Immature natural killer cell (primary cell): ENCODE results near the gene STK32A. TPM values are rescaled to one million over a fixed set of nuclear protein-coding genes. Genes with fewer than 3 reads are reported as not detected.
A peak's percentile ranks its signal among the peaks of the same experiment; 100 is the strongest.

Experiments used
- DNase-seq, 3 donors: peaks; one replicate each; pipeline ENCODE4 v3.0.0; 2022; ENCODE audit warnings: mixed read lengths in 1 of 3
- H3K27ac Mint-ChIP-seq, 6 donors: one replicate each; pipeline ENCODE4 v1.8.0; 2020; ENCODE audit warnings: mixed read lengths in 6 of 6, mild to moderate bottlenecking in 5 of 6, inconsistent platforms in 4 of 6, moderate library complexity in 3 of 6
- H3K27me3 Mint-ChIP-seq, 3 donors: one replicate each; pipeline ENCODE4 v1.8.0; 2020 to 2021; ENCODE audit warnings: low read depth in 3 of 3, mild to moderate bottlenecking in 3 of 3, mixed read lengths in 3 of 3, moderate library complexity in 3 of 3, inconsistent platforms in 1 of 3
- H3K36me3 Mint-ChIP-seq, 3 donors: one replicate each; pipeline ENCODE4 v1.8.0; 2020; ENCODE audit warnings: mixed read lengths in 3 of 3, inconsistent platforms in 2 of 3, mild to moderate bottlenecking in 2 of 3
- H3K4me1 Mint-ChIP-seq, 2 donors: one replicate each; pipeline ENCODE4 v1.8.0; 2020; ENCODE audit warnings: inconsistent platforms in 2 of 2, mild to moderate bottlenecking in 2 of 2, mixed read lengths in 2 of 2, moderate library complexity in 1 of 2
- H3K4me3 Mint-ChIP-seq, 5 donors: one replicate each; pipeline ENCODE4 v1.8.0; 2020; ENCODE audit warnings: mild to moderate bottlenecking in 5 of 5, mixed read lengths in 5 of 5, inconsistent platforms in 3 of 5, moderate library complexity in 3 of 5
- H3K9me3 Mint-ChIP-seq, 6 donors: one replicate each; pipeline ENCODE4 v1.8.0; 2020; ENCODE audit warnings: mild to moderate bottlenecking in 6 of 6, mixed read lengths in 6 of 6, inconsistent platforms in 4 of 6, moderate library complexity in 3 of 6
- polyA plus RNA-seq, 3 donors: library from polyadenylated mRNA; unstranded; fragments of 300-500 nt; fragmentation: Illumina TruSeq; gene quantifications; one replicate each; pipeline ENCODE4 v1.2.3, GENCODE V29; 2021

The STK32A gene
- polyA plus RNA-seq = not detected

DNA sequence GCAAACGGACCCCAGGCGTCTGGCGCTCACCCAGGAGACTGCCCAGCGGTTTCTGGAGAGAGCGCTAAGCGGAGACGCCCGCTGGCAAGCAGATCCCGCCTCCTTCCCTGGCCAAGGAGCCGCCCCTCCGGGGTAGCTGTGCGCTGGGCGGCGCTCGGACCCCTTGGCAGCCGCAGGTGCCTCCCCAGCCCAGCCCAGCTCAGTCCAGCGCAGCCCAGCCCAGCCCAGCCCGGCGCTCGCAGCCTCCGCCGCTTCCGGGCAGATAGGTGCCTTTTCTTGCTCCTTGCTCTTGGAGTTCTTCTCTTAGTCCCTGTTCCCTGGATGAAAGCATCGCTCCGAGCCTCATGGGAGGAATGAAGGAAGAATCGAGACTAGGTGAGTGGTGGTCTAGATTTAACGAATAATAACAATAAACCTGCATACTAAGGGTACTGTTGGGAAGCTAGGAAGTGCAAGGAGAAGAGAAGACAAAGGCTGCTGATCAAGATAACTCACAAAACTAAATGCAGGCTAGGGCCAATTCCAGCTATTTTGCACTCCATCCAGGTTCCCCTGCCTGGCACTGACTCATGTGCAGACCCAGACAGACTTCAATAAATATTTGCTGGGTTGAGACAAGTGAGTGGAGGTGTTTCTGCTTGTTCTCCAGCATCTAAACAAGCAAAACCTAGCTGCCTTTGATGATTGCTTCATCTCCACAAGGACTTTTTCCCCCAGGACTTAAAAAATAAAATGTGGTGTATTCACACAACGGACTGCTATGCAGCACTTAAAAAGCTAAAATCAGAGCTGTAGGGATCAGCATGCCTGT lies at the start of gene STK32A:
STK32A (plus strand) TSS at position 202 of the 811 bp plus-strand sequence. CDS start 4,609 bp downstream, outside the sequence.
- DNase-seq = no peak
- Mint-ChIP-seq H3K27ac (no peak within 1 kb of the TSS), H3K9me3 (no peaks in the 10 kb centered on the region), H3K4me1 (peaks cover 3 to 5% of the 10 kb centered on the region in 2 donors), H3K4me3 (peak within 1 kb of the TSS in 3 of 5 donors; percentile 5 to 60 (median 60)), H3K36me3 (no peaks in the 10 kb centered on the region), H3K27me3 (peaks cover 6 to 20% (median 10%) of the 10 kb centered on the region in 3 donors)

DNA sequence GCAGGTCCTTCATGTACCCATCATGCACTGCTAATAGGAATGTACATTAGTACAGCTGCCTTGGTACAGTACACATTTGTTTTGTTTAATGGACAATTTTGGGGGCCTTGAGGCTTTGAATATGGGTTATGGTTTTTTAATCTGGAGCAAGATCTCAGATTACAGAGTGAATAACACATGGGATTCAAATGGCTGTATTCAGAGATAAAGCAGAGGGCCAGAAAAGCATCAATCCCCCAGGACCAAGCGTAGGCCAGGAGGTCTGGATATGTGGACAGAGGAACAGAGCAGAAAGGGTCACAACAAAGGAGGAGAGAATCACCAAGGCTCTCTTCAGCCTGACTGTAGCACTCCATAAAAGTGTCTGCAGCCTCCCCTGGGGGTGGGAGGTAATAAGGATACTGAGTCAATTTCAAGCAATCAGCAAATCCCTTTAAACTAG lies 47.7 kb upstream of the STK32A start:
- H3K36me3 Mint-ChIP-seq = no peaks in the 10 kb centered on the region
- DNase-seq = no peak
- H3K9me3 Mint-ChIP-seq = no peaks in the 10 kb centered on the region
- H3K27ac Mint-ChIP-seq = no peak overlapping the region
- no peak overlapping the region for H3K4me3 Mint-ChIP-seq
- peaks cover 1 to 8% of the 10 kb centered on the region in 2 donors for H3K4me1 Mint-ChIP-seq
- H3K27me3 Mint-ChIP-seq = peaks cover 2 to 7% (median 3%) of the 10 kb centered on the region in 3 donors

DNA sequence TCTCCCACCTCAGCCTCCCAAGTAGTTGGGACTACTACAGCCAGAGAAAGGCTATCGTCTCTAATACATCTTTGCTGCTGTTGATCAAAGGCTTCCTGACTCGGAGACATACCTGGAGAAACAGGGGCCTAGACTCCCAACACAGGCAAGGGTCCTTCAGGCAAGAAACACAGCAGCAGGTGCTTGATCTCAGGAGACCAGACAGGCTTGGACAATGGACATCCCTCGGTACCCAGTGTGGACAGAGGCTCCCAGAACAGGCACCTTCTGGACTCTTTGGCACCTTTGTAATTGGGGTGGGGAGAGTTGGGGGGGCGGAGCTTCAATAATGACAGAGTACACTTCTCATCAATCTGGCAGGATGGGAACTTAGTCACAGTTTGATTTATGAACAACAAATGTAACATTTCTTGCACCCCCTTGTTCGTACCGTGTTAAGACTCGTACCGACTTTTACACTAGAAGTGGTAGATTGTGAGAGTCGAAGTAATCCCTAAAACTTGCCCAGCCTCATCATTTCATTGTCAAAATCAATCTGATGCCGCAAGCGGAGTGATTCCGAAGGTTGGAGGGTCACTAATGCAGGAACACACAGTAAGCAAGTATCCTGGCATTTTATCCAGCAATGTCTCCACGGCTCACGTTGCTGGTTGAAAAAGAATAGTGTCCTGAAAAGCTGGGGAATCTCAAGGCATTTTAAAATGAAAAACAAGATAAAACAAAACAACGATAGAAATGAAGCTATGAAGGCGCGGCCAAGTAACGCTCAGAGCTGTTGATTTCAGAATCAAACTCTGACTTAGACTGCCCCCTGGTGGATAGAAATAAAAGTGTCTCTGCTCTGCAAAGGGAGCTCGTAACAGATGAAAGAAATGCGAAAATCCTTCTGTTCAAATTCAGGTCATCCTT lies 46.4 kb upstream of the STK32A start:
- Mint-ChIP-seq H3K27ac (no peak overlapping the region), H3K4me3 (peak overlapping the region in 1 of 5 donors; percentile 38), H3K27me3 (peaks cover 2 to 7% (median 3%) of the 10 kb centered on the region in 3 donors), H3K36me3 (no peaks in the 10 kb centered on the region), H3K9me3 (no peaks in the 10 kb centered on the region), H3K4me1 (peaks cover 1 to 8% of the 10 kb centered on the region in 2 donors)
- peak; percentile 45 to 56 (median 52) for DNase-seq

DNA sequence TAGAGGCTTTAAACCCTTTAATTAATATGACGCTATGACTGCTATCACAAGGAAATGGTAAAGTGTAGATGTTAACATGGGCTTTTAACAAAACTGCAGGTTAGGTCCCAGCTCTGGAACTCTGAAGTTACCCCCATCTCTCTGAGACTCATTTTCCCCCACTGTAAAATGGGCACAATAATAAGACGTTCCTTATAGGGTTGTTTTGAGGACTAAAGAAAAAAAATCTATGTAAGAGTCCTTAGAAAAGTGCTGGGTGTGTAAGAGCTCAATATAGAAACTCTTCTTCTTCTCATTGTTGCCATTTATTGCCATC lies 45.8 kb upstream of the STK32A start:
- Mint-ChIP-seq H3K4me3 (no peak overlapping the region), H3K9me3 (no peaks in the 10 kb centered on the region), H3K27me3 (peaks cover 2 to 12% (median 3%) of the 10 kb centered on the region in 3 donors), H3K27ac (no peak overlapping the region), H3K4me1 (peaks cover 1 to 8% of the 10 kb centered on the region in 2 donors), H3K36me3 (no peaks in the 10 kb centered on the region)
- DNase-seq = no peak

DNA sequence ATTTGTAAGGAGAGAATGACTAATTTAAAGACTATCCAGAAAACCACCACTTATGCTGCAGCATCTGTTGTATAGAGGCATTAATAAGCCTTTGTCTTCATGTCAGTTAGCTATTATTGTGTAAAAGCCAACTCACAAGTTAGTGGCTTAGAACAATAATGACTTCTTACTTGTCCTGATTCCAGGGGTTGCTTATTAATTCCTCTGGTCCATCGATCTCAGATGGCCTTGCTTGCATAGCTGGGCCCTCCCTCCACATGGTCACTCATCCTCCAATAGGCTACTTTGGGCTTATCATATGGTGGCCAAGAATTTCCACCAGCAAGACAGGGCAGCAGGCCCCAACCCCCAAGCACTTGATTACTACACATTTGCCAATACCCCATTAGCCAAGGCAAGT lies 44.5 kb upstream of the STK32A start:
- H3K4me1 Mint-ChIP-seq = peaks cover 1 to 8% of the 10 kb centered on the region in 2 donors

DNA sequence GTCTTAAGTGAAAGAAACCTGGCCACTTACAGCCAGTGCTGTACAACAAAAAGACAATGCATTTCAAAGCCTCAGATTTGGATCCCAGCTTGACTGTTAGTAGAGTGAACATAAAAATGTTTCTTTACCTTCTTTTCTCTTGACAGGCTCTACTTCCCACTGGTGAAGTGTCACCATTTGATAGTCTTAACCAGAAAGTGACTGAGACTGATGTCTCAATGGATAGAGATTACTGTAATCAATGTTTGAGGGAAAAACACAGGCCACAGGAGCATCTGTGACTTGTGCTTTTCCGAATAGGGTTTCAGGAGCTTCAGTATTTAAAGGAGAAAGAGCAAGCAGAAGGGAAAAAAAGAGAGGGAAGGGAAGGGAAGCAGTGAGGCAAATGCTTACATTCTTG lies 41.7 kb upstream of the STK32A start:
- Mint-ChIP-seq H3K36me3 (no peaks in the 10 kb centered on the region), H3K4me1 (peaks cover 1 to 8% of the 10 kb centered on the region in 2 donors), H3K9me3 (no peaks in the 10 kb centered on the region), H3K4me3 (no peak overlapping the region), H3K27me3 (peaks cover 0 to 22% (median 2%) of the 10 kb centered on the region in 3 donors), H3K27ac (no peak overlapping the region)
- DNase-seq = no peak

More for the DNA sequence above, 44.5 kb upstream of the STK32A start:
- H3K36me3 Mint-ChIP-seq = no peaks in the 10 kb centered on the region
- H3K9me3 Mint-ChIP-seq = no peaks in the 10 kb centered on the region
- H3K27me3 Mint-ChIP-seq = peaks cover 1 to 19% (median 2%) of the 10 kb centered on the region in 3 donors
- DNase-seq = no peak
- H3K27ac Mint-ChIP-seq = no peak overlapping the region
- H3K4me3 Mint-ChIP-seq = no peak overlapping the region

DNA sequence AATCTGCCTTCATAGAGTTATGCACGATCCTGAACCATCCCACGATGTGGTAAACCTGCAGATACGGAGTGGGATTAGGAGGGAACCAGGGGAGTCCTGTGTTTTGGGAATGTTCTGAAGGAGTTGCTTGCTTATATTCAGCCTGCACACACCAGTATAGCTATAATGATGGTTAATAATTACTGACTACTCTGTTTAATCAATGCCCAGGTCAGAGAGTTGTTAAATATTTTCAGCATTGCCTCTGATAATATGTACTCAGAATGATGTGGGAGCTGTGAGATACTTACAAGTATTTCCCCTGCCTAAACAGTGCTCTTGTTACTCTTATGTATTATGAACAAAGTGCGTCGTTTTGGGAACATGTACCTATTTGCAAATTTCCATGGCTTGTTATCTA lies 34.8 kb upstream of the STK32A start:
- H3K27me3 Mint-ChIP-seq = peaks cover 2 to 14% (median 12%) of the 10 kb centered on the region in 3 donors
- H3K4me3 Mint-ChIP-seq = no peak overlapping the region
- no peak overlapping the region for H3K27ac Mint-ChIP-seq
- H3K4me1 Mint-ChIP-seq = no peaks in the 10 kb centered on the region
- no peak for DNase-seq
- H3K9me3 Mint-ChIP-seq = no peaks in the 10 kb centered on the region
- H3K36me3 Mint-ChIP-seq = no peaks in the 10 kb centered on the region

DNA sequence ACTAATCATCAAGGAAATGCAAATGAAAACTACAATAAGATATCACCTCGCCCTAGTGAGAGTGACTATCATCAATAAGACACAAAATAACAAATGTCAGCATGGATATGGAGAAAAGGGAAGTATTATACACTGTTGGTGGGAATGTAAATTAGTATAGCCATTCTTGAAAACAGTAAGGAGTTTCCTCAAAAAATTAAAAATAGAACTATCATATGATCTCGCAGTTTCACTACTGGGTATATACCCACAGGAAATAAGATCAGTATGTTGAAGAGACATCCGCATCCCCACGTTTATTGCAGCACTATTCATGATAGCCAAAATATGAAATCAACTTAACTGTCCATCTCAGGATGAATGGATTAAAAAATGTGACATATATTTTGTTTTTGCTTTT lies 31.6 kb upstream of the STK32A start:
- peaks cover 4 to 12% (median 6%) of the 10 kb centered on the region in 3 donors for H3K27me3 Mint-ChIP-seq
- H3K4me3 Mint-ChIP-seq = no peak overlapping the region
- DNase-seq = no peak
- no peaks in the 10 kb centered on the region for H3K4me1 Mint-ChIP-seq
- H3K9me3 Mint-ChIP-seq = no peaks in the 10 kb centered on the region
- H3K27ac Mint-ChIP-seq = no peak overlapping the region
- no peaks in the 10 kb centered on the region for H3K36me3 Mint-ChIP-seq

DNA sequence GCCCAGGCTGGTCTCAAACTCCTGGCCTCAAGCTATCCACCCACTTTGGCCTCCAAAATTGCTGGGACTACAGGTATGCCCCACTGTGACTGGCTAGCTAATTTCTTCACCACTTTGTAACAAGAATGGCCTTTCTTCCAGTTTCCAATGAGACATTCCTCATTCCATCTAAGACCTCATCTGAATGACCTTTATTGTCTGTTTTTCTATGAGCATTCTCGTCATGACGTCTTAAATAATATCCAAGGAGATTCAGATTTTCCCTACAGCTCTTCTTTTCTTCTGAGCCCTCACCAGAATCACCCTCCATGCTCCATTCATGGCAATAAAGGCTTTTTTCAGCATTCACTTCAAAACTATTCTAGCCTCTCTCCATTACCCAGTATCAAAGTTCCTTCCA lies 30.2 kb upstream of the STK32A start:
- no peak for DNase-seq
- H3K4me1 Mint-ChIP-seq = no peaks in the 10 kb centered on the region
- peaks cover 0 to 2% (median 0%) of the 10 kb centered on the region in 6 donors for H3K9me3 Mint-ChIP-seq
- no peaks in the 10 kb centered on the region for H3K36me3 Mint-ChIP-seq
- H3K4me3 Mint-ChIP-seq = no peak overlapping the region
- no peak overlapping the region for H3K27ac Mint-ChIP-seq
- peaks cover 4 to 14% (median 6%) of the 10 kb centered on the region in 3 donors for H3K27me3 Mint-ChIP-seq

DNA sequence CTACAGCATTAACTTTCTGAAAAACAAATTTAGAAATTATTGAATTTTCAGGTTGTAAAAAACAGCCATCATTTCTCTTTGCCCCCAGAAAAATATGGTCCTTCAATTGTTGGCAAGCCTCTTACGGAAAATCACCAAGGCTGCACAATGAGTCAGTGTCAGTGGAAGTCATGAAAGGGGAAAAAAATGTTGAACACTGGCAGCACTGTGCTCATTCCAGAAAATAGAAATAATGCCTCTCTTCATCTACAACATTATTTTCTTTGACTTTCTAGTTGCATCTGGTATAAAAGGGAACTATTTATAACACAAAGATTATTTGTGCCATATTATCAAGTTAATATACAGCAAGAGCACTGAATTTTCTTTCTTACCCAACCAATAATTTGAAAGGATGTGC lies 26.7 kb upstream of the STK32A start:
- Mint-ChIP-seq H3K9me3 (peaks cover 0 to 2% (median 0%) of the 10 kb centered on the region in 6 donors), H3K4me3 (no peak overlapping the region), H3K36me3 (no peaks in the 10 kb centered on the region), H3K4me1 (no peaks in the 10 kb centered on the region), H3K27me3 (peaks cover 4 to 8% (median 4%) of the 10 kb centered on the region in 3 donors), H3K27ac (no peak overlapping the region)
- no peak for DNase-seq

DNA sequence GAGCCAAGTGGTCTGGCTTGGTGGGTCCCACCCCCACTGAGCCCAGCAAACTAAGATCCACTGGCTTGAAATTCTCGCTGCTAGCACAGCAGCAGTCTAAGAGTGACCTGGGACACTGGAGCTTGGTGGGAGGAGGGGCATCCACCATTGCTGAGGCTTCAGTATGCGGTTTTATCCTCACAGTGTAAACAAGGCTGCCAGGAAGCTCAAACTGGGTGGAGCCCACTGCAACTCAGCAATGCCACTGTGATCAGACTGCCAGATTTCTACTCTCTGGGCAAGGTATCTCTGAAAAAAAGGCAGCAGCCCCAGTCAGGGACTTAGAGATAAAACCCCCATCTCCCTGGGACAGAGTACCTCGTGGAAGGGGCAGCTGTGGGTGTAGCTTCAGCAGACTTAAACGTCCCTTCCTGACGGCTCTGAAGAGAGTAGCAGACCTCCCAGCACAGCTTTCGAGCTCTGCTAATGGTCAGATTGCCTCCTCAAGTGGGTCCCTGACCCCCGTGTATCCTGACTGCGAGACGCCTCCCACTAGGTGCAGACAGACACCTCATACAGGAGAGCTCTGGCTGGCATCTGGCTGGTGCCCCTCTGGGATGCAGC lies 18.2 kb upstream of the STK32A start:
- Mint-ChIP-seq H3K4me3 (peak overlapping the region in 3 of 5 donors; percentile 26 to 43 (median 33)), H3K4me1 (peaks cover 4 to 8% of the 10 kb centered on the region in 2 donors), H3K27me3 (peaks cover 4 to 11% (median 10%) of the 10 kb centered on the region in 3 donors), H3K9me3 (peaks cover 0 to 2% (median 0%) of the 10 kb centered on the region in 6 donors), H3K36me3 (no peaks in the 10 kb centered on the region), H3K27ac (peak overlapping the region in 1 of 6 donors; percentile 6)
- DNase-seq = peak in 2 of 3 donors; percentile 4 to 6

DNA sequence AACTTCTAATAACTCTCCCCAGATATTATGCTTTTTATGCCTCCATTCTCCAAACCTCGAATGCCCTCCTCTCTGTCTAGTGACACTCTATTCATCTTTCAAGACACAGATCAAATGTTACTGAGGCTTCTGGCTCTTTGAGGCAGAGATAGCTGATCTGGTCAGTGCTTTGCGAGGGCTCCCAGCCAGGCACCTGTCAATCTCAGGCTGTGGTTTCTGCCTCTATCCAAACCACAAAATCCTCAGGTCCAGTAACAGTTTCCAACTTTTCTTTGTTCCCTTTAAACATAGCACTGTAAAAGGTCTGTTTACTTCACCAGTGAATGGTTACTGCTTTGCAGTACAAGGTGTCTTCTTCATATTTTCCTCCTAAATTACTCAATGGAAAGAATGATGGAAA lies 11.5 kb upstream of the STK32A start:
- no peak overlapping the region for H3K27ac Mint-ChIP-seq
- H3K4me3 Mint-ChIP-seq = no peak overlapping the region
- no peak for DNase-seq
- no peaks in the 10 kb centered on the region for H3K9me3 Mint-ChIP-seq
- H3K36me3 Mint-ChIP-seq = no peaks in the 10 kb centered on the region
- H3K27me3 Mint-ChIP-seq = peaks cover 0 to 11% (median 4%) of the 10 kb centered on the region in 3 donors
- no peaks in the 10 kb centered on the region for H3K4me1 Mint-ChIP-seq

DNA sequence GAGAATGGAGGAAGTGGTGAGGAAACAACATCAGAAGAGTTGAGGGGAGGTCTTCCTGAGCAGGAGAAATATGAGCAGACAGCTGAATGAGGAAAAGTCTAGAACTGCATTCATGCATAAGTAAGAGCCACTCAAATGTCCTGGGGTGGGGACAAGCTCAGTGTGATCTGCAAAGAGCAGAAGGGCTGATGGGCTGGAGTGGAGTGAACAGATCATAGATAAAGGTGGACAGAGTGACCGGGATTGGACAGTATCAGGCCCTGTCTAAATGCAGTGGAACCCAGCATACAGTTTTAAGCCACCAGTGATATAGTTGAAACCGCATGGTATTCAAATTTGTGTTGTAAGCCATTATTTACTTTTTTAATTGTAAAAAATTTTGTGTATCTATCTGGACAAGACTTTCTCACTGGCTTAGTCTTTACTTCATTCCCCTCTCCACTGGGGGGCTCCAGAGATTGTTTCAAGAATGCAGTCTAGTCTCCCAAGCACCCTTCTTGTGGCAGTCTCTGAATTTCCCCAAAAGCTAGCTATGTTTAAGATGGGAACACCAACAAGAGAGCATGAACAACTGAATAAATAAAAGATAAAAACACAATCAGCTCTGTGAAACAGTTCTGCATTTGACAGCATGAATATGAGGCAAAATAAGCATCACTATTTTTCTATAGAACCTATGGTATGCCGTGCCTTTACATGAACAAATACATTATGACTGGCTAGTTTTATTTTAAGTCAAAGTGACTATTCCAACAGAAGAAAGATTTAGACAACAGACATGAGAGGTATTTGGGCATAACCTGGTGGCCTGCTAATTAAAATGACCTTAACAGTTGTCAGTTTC lies 10.7 kb upstream of the STK32A start:
- DNase-seq = no peak
- H3K27me3 Mint-ChIP-seq = peaks cover 0 to 7% (median 2%) of the 10 kb centered on the region in 3 donors
- no peaks in the 10 kb centered on the region for H3K36me3 Mint-ChIP-seq
- no peak overlapping the region for H3K4me3 Mint-ChIP-seq
- no peak overlapping the region for H3K27ac Mint-ChIP-seq
- no peaks in the 10 kb centered on the region for H3K4me1 Mint-ChIP-seq
- no peaks in the 10 kb centered on the region for H3K9me3 Mint-ChIP-seq
